DND-41 (cell line): ENCODE measurements around the gene YTHDF1.

Experiments used
- ATAC-seq: fragments of 200-7000 bp; cut with Tn5 transposase; 3 replicates; pipeline ENCODE4 v1.9.1; 2021; ENCODE audit warnings: low read depth; ENCODE audit not compliant: insufficient read depth
- DNase-seq: peaks from one replicate; pipeline ENCODE4 v3.0.0-alpha.2; 2020
- H2AFZ ChIP-seq: 2 replicates; pipeline ENCODE4 v1.6.0; 2012; ENCODE audit warnings: low read depth, low read length
- H3K27ac ChIP-seq: 2 replicates; pipeline ENCODE4 v1.5.1; 2012; ENCODE audit warnings: low read length, inconsistent platforms
- H3K27me3 ChIP-seq: fragments of 200-600 bp; sonication (generic); 2 replicates; pipeline ENCODE4 v1.6.0; 2012; ENCODE audit warnings: low read length, mild to moderate bottlenecking, inconsistent platforms; ENCODE audit not compliant: insufficient read depth, poor library complexity
- H3K36me3 ChIP-seq: 2 replicates; pipeline ENCODE4 v1.5.1; 2012; ENCODE audit warnings: low read length, inconsistent platforms; ENCODE audit not compliant: insufficient read depth
- H3K4me1 ChIP-seq: 2 replicates; pipeline ENCODE4 v1.5.1; 2012; ENCODE audit warnings: mild to moderate bottlenecking, low read length; ENCODE audit not compliant: insufficient read depth
- H3K4me2 ChIP-seq: 2 replicates; pipeline ENCODE4 v1.6.0; 2012; ENCODE audit warnings: mild to moderate bottlenecking, moderate library complexity, low read length, inconsistent platforms; ENCODE audit not compliant: insufficient read depth
- H3K4me3 ChIP-seq, 2 experiments: fragments of 200-600 bp in 1 of 2; shearing (Covaris generic) in 1 of 2; 2 replicates each; pipeline ENCODE4 v1.5.1; 2012 to 2016; ENCODE audit warnings: inconsistent platforms in 2 of 2, low read length in 2 of 2, mild to moderate bottlenecking in 2 of 2, low read depth in 1 of 2, moderate library complexity in 1 of 2
- H3K79me2 ChIP-seq: 2 replicates; pipeline ENCODE4 v1.6.0; 2012; ENCODE audit warnings: low read length, inconsistent platforms; ENCODE audit not compliant: insufficient read depth
- H3K9ac ChIP-seq: 2 replicates; pipeline ENCODE4 v1.6.0; 2012; ENCODE audit warnings: low read depth, mild to moderate bottlenecking, inconsistent platforms, low read length, moderate library complexity
- H3K9me3 ChIP-seq: 2 replicates; pipeline ENCODE4 v1.5.1; 2012; ENCODE audit warnings: low read length, moderate library complexity, mild to moderate bottlenecking, inconsistent platforms; ENCODE audit not compliant: insufficient read depth, severe bottlenecking
- H4K20me1 ChIP-seq: 2 replicates; pipeline ENCODE4 v1.6.0; 2012; ENCODE audit warnings: low read length; ENCODE audit not compliant: insufficient read depth
- CTCF ChIP-seq: IDR thresholded peaks from 2 replicates; pipeline ENCODE4 v1.5.1; 2012; ENCODE audit warnings: borderline replicate concordance, low read length, moderate library complexity, mild to moderate bottlenecking; ENCODE audit not compliant: poor library complexity, severe bottlenecking; ENCODE audit errors: extremely low read depth
- EZH2 ChIP-seq: IDR thresholded peaks from 3 replicates; pipeline ENCODE4 v1.6.1; 2012; ENCODE audit warnings: borderline replicate concordance, low read depth, mild to moderate bottlenecking, moderate library complexity, low read length, inconsistent platforms; ENCODE audit not compliant: severe bottlenecking

Gene YTHDF1

GRCh38 chr20:63219447-63219821, 3.5 kb upstream of the YTHDF1 start:
- Histone ChIP-seq H3K4me3 (no peak overlapping the region), H3K27me3 (peaks cover 11% of the 10 kb centered on the region), H3K4me1 (peaks cover 19% of the 10 kb centered on the region), H3K27ac (no peak overlapping the region), H3K79me2 (peaks cover 14% of the 10 kb centered on the region), H3K9ac (no peak overlapping the region), H3K4me2 (no peak overlapping the region), H4K20me1 (peaks cover 26% of the 10 kb centered on the region), H2AFZ (no peak overlapping the region), H3K36me3 (peaks cover 10% of the 10 kb centered on the region), H3K9me3 (no peaks in the 10 kb centered on the region)
- DNase-seq (peak; percentile 35), ATAC-seq (no peak)
- TF ChIP-seq EZH2: no peak
- no peak for TF ChIP-seq CTCF

- ATAC-seq (no peak), DNase-seq (no peak)
- H4K20me1 ChIP-seq: peaks cover 26% of the 10 kb centered on the region
- no peak overlapping the region for H3K9ac ChIP-seq
- no peak overlapping the region for H2AFZ ChIP-seq
- peaks cover 24% of the 10 kb centered on the region for H3K4me1 ChIP-seq
- peaks cover 20% of the 10 kb centered on the region for H3K79me2 ChIP-seq
- H3K4me3 ChIP-seq: no peak overlapping the region
- peak; percentile 30 for TF ChIP-seq CTCF
- TF ChIP-seq EZH2: no peak
- peaks cover 16% of the 10 kb centered on the region for H3K36me3 ChIP-seq
- no peak overlapping the region for H3K27ac ChIP-seq
- peaks cover 11% of the 10 kb centered on the region for H3K27me3 ChIP-seq
- no peaks in the 10 kb centered on the region for H3K9me3 ChIP-seq
- no peak overlapping the region for H3K4me2 ChIP-seq
Observed at GRCh38 chr20:63218701-63219446, 2.9 kb upstream of the YTHDF1 start.

- Histone ChIP-seq H3K27ac (no peak overlapping the region), H3K27me3 (peaks cover 11% of the 10 kb centered on the region), H3K4me2 (no peak overlapping the region), H3K9me3 (no peaks in the 10 kb centered on the region), H3K79me2 (peaks cover 31% of the 10 kb centered on the region), H2AFZ (no peak overlapping the region), H3K9ac (no peak overlapping the region), H4K20me1 (peaks cover 30% of the 10 kb centered on the region), H3K4me1 (peaks cover 36% of the 10 kb centered on the region), H3K36me3 (peaks cover 28% of the 10 kb centered on the region), H3K4me3 (no peak overlapping the region)
- TF ChIP-seq EZH2: no peak
- TF ChIP-seq CTCF: no peak
- DNase-seq: no peak
- no peak for ATAC-seq
Observed at GRCh38 chr20:63217706-63218105, 1.8 kb upstream of the YTHDF1 start.
